ENCODE data around the gene OVOL1.

DNA sequence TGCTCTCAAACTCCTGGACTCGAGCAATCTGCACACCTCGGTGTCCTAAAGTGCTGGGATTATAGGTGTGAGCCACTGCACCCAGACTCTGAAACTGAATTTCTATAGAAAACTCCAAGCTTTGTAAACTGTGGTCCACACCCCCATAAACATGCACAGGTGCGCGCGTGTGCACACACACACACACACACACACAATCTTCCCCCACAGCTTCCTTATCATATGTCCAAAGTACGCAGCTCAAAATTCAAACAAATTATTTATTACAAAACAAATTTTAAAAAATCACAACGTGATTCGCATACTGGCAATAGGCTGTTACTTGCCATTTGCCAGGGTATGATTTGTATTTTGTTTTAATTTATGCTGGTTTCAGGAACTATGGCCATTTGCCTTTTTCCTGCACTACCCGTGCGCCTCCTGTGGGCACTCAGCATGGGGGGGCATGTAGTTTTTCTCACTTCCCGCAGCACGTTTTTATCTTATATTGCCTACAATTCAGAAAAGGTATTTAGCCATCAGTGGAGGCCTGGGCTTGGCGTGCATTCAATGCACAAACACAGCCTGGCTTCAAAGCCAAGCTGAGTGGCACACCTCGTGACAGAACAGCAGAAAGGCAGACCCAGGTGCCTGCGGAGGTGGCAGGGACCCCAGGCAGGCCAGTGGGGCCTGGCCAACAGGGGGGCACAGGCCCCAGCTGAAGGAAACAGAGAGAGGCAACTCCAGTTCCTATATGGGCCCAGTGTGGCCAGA, 36.1 kb downstream of the OVOL1 start:
- TF ChIP-seq, protein P1, sequence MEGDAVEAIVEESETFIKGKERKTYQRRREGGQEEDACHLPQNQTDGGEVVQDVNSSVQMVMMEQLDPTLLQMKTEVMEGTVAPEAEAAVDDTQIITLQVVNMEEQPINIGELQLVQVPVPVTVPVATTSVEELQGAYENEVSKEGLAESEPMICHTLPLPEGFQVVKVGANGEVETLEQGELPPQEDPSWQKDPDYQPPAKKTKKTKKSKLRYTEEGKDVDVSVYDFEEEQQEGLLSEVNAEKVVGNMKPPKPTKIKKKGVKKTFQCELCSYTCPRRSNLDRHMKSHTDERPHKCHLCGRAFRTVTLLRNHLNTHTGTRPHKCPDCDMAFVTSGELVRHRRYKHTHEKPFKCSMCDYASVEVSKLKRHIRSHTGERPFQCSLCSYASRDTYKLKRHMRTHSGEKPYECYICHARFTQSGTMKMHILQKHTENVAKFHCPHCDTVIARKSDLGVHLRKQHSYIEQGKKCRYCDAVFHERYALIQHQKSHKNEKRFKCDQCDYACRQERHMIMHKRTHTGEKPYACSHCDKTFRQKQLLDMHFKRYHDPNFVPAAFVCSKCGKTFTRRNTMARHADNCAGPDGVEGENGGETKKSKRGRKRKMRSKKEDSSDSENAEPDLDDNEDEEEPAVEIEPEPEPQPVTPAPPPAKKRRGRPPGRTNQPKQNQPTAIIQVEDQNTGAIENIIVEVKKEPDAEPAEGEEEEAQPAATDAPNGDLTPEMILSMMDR (IDR thresholded peaks at IDR 0.05): no peak
- no peak for TF ChIP-seq POLR2A (IDR thresholded peaks at IDR 0.05)

All from heart left ventricle (tissue), 13 donors.